H1 (cell line): ENCODE data around the gene CD58. TPM values are rescaled to one million over a fixed set of nuclear protein-coding genes. Genes with fewer than 3 reads are reported as not detected.

ENCODE experiments used
- CTCF ChIA-PET: fragments of 300-600 bp; sonication (Branson Sonifier 250); formaldehyde crosslinking; loops from one replicate; lab custom pipeline; 2021; ENCODE audit not compliant: partially characterized antibody; lab: Charles Lee
- POLR2A ChIA-PET: fragments of 300-600 bp; sonication (Branson Sonifier 250); formaldehyde crosslinking; loops from one replicate; lab custom pipeline; 2021; ENCODE audit warnings: inconsistent platforms; ENCODE audit not compliant: partially characterized antibody; lab: Charles Lee
- DNase-seq, 2 experiments: peaks; one replicate each; pipeline versions ENCODE4 v3.0.0 to v3.0.0-alpha.2; 2010 to 2022; ENCODE audit warnings: low spot score in 2 of 2, low read depth in 1 of 2, mixed read lengths in 1 of 2
- FAIRE-seq: peaks from 2 replicates; lab custom pipeline; 2011; peaks lifted over from hg19 to GRCh38; lab: Jason Lieb, UNC
- H2AFZ ChIP-seq: 2 replicates; pipeline ENCODE4 v1.8.1; 2012; ENCODE audit warnings: low read length, inconsistent platforms
- H2AK5ac ChIP-seq: 2 replicates; pipeline ENCODE4 v1.6.1; 2013; ENCODE audit warnings: low read depth, low read length
- H2BK120ac ChIP-seq: replicated peaks from 2 replicates; pipeline ENCODE3; 2013; ENCODE audit warnings: low read depth, low read length, inconsistent platforms
- H2BK12ac ChIP-seq: 2 replicates; pipeline ENCODE4 v1.6.1; 2013; ENCODE audit warnings: low read depth, low read length
- H2BK15ac ChIP-seq: 2 replicates; pipeline ENCODE4 v1.6.1; 2013; ENCODE audit warnings: low read length
- H2BK20ac ChIP-seq: 2 replicates; pipeline ENCODE4 v1.6.1; 2013; ENCODE audit warnings: low read length
- H2BK5ac ChIP-seq: 2 replicates; pipeline ENCODE4 v1.6.1; 2013; ENCODE audit warnings: low read depth, low read length
- H3K14ac ChIP-seq: 2 replicates; pipeline ENCODE4 v1.6.1; 2013; ENCODE audit warnings: inconsistent platforms; ENCODE audit not compliant: insufficient read length
- H3K18ac ChIP-seq: 2 replicates; pipeline ENCODE4 v1.6.1; 2013; ENCODE audit warnings: low read length; ENCODE audit errors: extremely low read depth
- H3K23ac ChIP-seq: 2 replicates; pipeline ENCODE4 v1.6.1; 2013; ENCODE audit warnings: inconsistent platforms; ENCODE audit not compliant: insufficient read length
- H3K23me2 ChIP-seq: 2 replicates; pipeline ENCODE4 v1.6.1; 2013; ENCODE audit warnings: low read depth, low read length
- H3K27ac ChIP-seq: 2 replicates; pipeline ENCODE4 v1.6.1; 2011; ENCODE audit warnings: low read depth, low read length, inconsistent platforms
- H3K27me3 ChIP-seq, 4 experiments: replicated peaks in 1 of 4; 1 replicate in 1 of 4; 2 replicates in 3 of 4; pipeline versions ENCODE4 v1.6.1 to v1.8.1; 2011 to 2013; ENCODE audit warnings: low read length in 3 of 4, mild to moderate bottlenecking in 3 of 4, inconsistent platforms in 2 of 4, mixed read lengths in 2 of 4, moderate library complexity in 1 of 4; ENCODE audit not compliant: control insufficient read depth in 3 of 4, insufficient read depth in 3 of 4; ENCODE audit errors: extremely low read depth in 1 of 4
- H3K36me3 ChIP-seq, 4 experiments: 2 replicates each; pipeline versions ENCODE4 v1.6.1 to v1.8.1; 2011 to 2013; ENCODE audit warnings: mild to moderate bottlenecking in 4 of 4, low read length in 3 of 4, moderate library complexity in 2 of 4, control low read depth in 1 of 4, inconsistent platforms in 1 of 4; ENCODE audit not compliant: insufficient read depth in 4 of 4, control insufficient read depth in 2 of 4
- H3K4ac ChIP-seq: replicated peaks from 2 replicates; pipeline ENCODE3; 2013; ENCODE audit warnings: low read length, low read depth, mixed read lengths, inconsistent platforms; ENCODE audit not compliant: insufficient read length
- H3K4me1 ChIP-seq, 4 experiments: replicated peaks in 1 of 4; 1 replicate in 1 of 4; 2 replicates in 3 of 4; pipeline versions ENCODE4 v1.6.1 to v1.8.1; 2011 to 2013; ENCODE audit warnings: low read length in 3 of 4, inconsistent platforms in 2 of 4, mixed read lengths in 1 of 4; ENCODE audit not compliant: insufficient read depth in 4 of 4, control insufficient read depth in 3 of 4
- H3K4me2 ChIP-seq, 2 experiments: 2 replicates each; pipeline versions ENCODE4 v1.6.1 to v1.8.1; 2011 to 2013; ENCODE audit warnings: low read depth in 2 of 2, low read length in 2 of 2, control low read depth in 1 of 2, inconsistent platforms in 1 of 2, mild to moderate bottlenecking in 1 of 2; ENCODE audit not compliant: insufficient read depth in 1 of 2
- H3K4me3 ChIP-seq, 4 experiments: fragments of 200-600, 300-600 bp in 1 of 4; sonication (generic), shearing (Covaris generic), sonication (Bioruptor Twin) in 1 of 4; 2 replicates each; pipeline versions ENCODE4 v1.5.1 to v1.8.1; 2011 to 2016; ENCODE audit warnings: low read length in 4 of 4, low read depth in 3 of 4, control low read depth in 2 of 4, inconsistent platforms in 2 of 4, mild to moderate bottlenecking in 2 of 4, mixed read lengths in 1 of 4, moderate library complexity in 1 of 4; ENCODE audit not compliant: insufficient read depth in 2 of 4; ENCODE audit errors: extremely low read depth in 1 of 4
- H3K56ac ChIP-seq: replicated peaks from 2 replicates; pipeline ENCODE3; 2013; ENCODE audit warnings: low read depth, mild to moderate bottlenecking, mixed read lengths, low read length, inconsistent platforms; ENCODE audit not compliant: insufficient read length
- H3K79me1 ChIP-seq: 2 replicates; pipeline ENCODE4 v1.6.1; 2013; ENCODE audit warnings: low read depth, low read length, control low read depth
- H3K79me2 ChIP-seq, 2 experiments: 2 replicates each; pipeline versions ENCODE4 v1.6.1 to v1.8.1; 2012 to 2013; ENCODE audit warnings: low read length in 2 of 2, mild to moderate bottlenecking in 2 of 2, inconsistent platforms in 1 of 2; ENCODE audit not compliant: insufficient read depth in 2 of 2, control insufficient read depth in 1 of 2
- H3K9ac ChIP-seq, 4 experiments: replicated peaks in 1 of 4; 1 replicate in 1 of 4; 2 replicates in 3 of 4; pipeline versions ENCODE4 v1.6.1 to v1.8.1; 2011 to 2013; ENCODE audit warnings: low read depth in 3 of 4, low read length in 3 of 4, control low read depth in 2 of 4, mild to moderate bottlenecking in 2 of 4, moderate library complexity in 2 of 4, inconsistent platforms in 1 of 4; ENCODE audit errors: extremely low read depth in 1 of 4
- H3K9me3 ChIP-seq, 2 experiments: 2 replicates each; pipeline versions ENCODE4 v1.6.1 to v1.8.1; 2012 to 2013; ENCODE audit warnings: mild to moderate bottlenecking in 2 of 2, moderate library complexity in 2 of 2, control low read depth in 1 of 2, inconsistent platforms in 1 of 2, low read depth in 1 of 2, low read length in 1 of 2, mixed read lengths in 1 of 2; ENCODE audit not compliant: insufficient read depth in 2 of 2
- H4K20me1 ChIP-seq, 2 experiments: replicated peaks in 1 of 2; 2 replicates each; pipeline versions ENCODE3 to v1.8.1; 2011 to 2013; ENCODE audit warnings: inconsistent platforms in 2 of 2, low read length in 2 of 2, mild to moderate bottlenecking in 1 of 2; ENCODE audit not compliant: insufficient read depth in 2 of 2, control insufficient read depth in 1 of 2
- H4K5ac ChIP-seq: 2 replicates; pipeline ENCODE4 v1.6.1; 2013; ENCODE audit warnings: low read length, low read depth, mixed read lengths, inconsistent platforms; ENCODE audit not compliant: insufficient read length
- H4K8ac ChIP-seq: 2 replicates; pipeline ENCODE4 v1.8.0; 2013; ENCODE audit warnings: mild to moderate bottlenecking, moderate library complexity, low read length, inconsistent platforms; ENCODE audit not compliant: insufficient read depth; ENCODE audit errors: extremely low read depth
- H4K91ac ChIP-seq: replicated peaks from 2 replicates; pipeline ENCODE3; 2013; ENCODE audit warnings: low read length, mixed read lengths, inconsistent platforms; ENCODE audit not compliant: insufficient read length
- ATF3 ChIP-seq: IDR thresholded peaks from 2 replicates; pipeline ENCODE4 v1.6.1; 2011; ENCODE audit warnings: low read depth, mild to moderate bottlenecking, low read length; ENCODE audit not compliant: insufficient read depth
- CBX5 ChIP-seq: fragments of 300-800, 300-1000 bp; sonication (generic); IDR thresholded peaks from 2 replicates; pipeline ENCODE4 v1.7.1; 2016; ENCODE audit warnings: antibody characterized with exemption, low read length, low read depth
- CBX8 ChIP-seq: fragments of 300-800, 300-1000 bp; sonication (generic); IDR thresholded peaks from 2 replicates; pipeline ENCODE4 v1.7.1; 2016; ENCODE audit warnings: low read depth, low read length, borderline replicate concordance
- EZH2 ChIP-seq: fragments of 200-600 bp; sonication (generic); IDR thresholded peaks from 2 replicates; pipeline ENCODE4 v1.7.1; 2012; ENCODE audit warnings: low read depth, mild to moderate bottlenecking, moderate library complexity, low read length, inconsistent platforms; ENCODE audit not compliant: severe bottlenecking
- RAD21 ChIP-seq, 2 experiments: IDR thresholded peaks in 1 of 2; conservative IDR thresholded peaks in 1 of 2; 2 replicates each; pipeline ENCODE4 v1.6.1; 2011; ENCODE audit warnings: low read depth in 2 of 2, low read length in 2 of 2, improper control_type of control experiment in 1 of 2, inconsistent platforms in 1 of 2, mild to moderate bottlenecking in 1 of 2, moderate library complexity in 1 of 2
- RFX5 ChIP-seq: IDR thresholded peaks from 2 replicates; pipeline ENCODE4 v1.6.1; 2011; ENCODE audit warnings: low read depth, low read length, improper control_type of control experiment, borderline replicate concordance
- SP2 ChIP-seq: IDR thresholded peaks from 2 replicates; pipeline ENCODE4 v1.6.1; 2012; ENCODE audit warnings: mild to moderate bottlenecking, low read length, inconsistent platforms
- SRF ChIP-seq: IDR thresholded peaks from 2 replicates; pipeline ENCODE4 v1.6.1; 2011; ENCODE audit warnings: mild to moderate bottlenecking, low read depth, low read length, moderate library complexity
- TCF12 ChIP-seq: IDR thresholded peaks from 2 replicates; pipeline ENCODE4 v1.6.1; 2011; ENCODE audit warnings: low read depth, mild to moderate bottlenecking, low read length
- WGBS, 2 experiments: shearing (Covaris generic) in 1 of 2; methylation state at CpG; one replicate each; pipeline versions ENCODE4 v1.1.6 to v1.1.7; 2013 to 2015; ENCODE audit warnings: low lambda C conversion rate in 2 of 2, mixed read lengths in 2 of 2, inconsistent platforms in 1 of 2, low coverage in 1 of 2, missing lambda C conversion rate in 1 of 2; ENCODE audit not compliant: insufficient replicate concordance in 2 of 2, insufficient coverage in 1 of 2, insufficient read length in 1 of 2; ENCODE audit errors: extremely low coverage in 1 of 2, missing lambda C conversion rate in 1 of 2; 5-methylcytosine and 5-hydroxymethylcytosine counted together
- polyA plus RNA-seq, 7 experiments: library from polyadenylated mRNA; depleted of rRNA in 3 of 7; stranded (reverse) in 5 of 7; unstranded in 2 of 7; fragments of >200 nt in 5 of 7; fragments of 200-250 nt in 2 of 7; gene quantifications; 1 replicate in 5 of 7; 2 replicates in 1 of 7; 4 replicates in 1 of 7; pipeline versions ENCODE4 v1.2.1 to v1.2.3, GENCODE V29; 2011 to 2013; ENCODE audit warnings: missing spikeins in 2 of 7, mixed read lengths in 2 of 7
- total RNA-seq: library from RNA; stranded (reverse); fragmentation: NEBNext Ultra II Directional; extraction: Animal tissue kit (Norgen Biotek cat#: 25700); gene quantifications from 2 replicates; pipeline ENCODE4 v1.2.1, GENCODE V29; 2021
- TF ChIP-seq, protein P1 (sequence below): IDR thresholded peaks from 2 replicates; pipeline ENCODE4 v1.6.1; 2011; ENCODE audit warnings: low read length, improper control_type of control experiment

CD58 gene
- total and polyA plus RNA-seq, 2 of the 8 experiments (the other 6 are each of a cell fraction or from before 2014, with no cell fraction given): 5.3 to 5.5 TPM

DNA sequence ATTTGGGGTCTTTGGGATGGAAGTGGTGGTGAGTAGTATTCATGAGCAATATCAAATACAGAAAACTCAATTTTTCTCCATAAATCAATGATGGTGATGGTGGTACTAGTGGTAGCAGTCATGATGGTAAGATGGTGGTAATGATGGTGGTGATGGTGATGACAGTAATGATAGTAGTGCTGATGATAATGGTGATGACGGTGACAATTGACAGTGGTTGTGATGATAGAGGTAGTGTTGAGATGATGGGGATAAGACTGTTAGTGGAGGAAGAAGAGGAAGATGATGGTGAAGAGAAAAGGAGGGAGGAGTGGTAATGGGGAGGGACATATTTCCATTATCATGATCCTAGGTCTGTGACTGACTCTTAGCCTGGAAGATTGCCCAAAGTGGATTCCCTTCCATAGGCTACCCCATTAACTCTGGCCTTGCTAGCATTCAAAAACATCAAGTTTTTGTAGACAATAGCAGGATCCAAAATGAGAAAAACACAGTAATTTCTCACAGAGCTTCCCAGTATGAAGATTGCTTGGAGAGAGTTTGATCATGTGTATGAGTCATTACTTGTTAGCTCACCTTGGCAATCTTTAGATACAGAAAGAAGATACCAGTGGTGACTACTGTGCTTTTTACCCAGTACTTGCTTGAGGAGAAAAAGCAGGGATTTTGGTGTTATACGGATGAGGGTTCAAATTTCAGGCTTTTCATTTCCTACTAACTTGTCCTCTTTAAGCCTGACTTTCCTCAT, 103.8 kb downstream of the CD58 start:
- 0 out of 7 replicates have a peak, but pooled peaks cover 0 to 2% (median 0%) of the 10 kb centered on the region in 4 experiments for H3K4me1 ChIP-seq
- no peak overlapping the region for H2AFZ ChIP-seq
- no peak for TF ChIP-seq CBX5
- TF ChIP-seq, protein P1, sequence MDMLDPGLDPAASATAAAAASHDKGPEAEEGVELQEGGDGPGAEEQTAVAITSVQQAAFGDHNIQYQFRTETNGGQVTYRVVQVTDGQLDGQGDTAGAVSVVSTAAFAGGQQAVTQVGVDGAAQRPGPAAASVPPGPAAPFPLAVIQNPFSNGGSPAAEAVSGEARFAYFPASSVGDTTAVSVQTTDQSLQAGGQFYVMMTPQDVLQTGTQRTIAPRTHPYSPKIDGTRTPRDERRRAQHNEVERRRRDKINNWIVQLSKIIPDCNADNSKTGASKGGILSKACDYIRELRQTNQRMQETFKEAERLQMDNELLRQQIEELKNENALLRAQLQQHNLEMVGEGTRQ: no peak
- TF ChIP-seq SP2: no peak
- TF ChIP-seq ATF3: no peak
- TF ChIP-seq TCF12: no peak
- no peak for TF ChIP-seq SRF
- TF ChIP-seq RAD21 (IDR thresholded peaks at IDR 0.05 in 1 of 2, conservative IDR thresholded peaks at IDR 0.05 in 1 of 2; ENCODE audit: low read depth in 2 of 2, low read length in 2 of 2): no peak
- no peak for TF ChIP-seq CBX8
- no peak for TF ChIP-seq RFX5
- no peak for TF ChIP-seq EZH2

More for the DNA sequence above, 103.8 kb downstream of the CD58 start:
- H3K36me3 ChIP-seq: no peaks in the 10 kb centered on the region
- no peak overlapping the region for H3K27ac ChIP-seq
- H2AK5ac ChIP-seq: no peak overlapping the region
- H3K14ac ChIP-seq: no peak overlapping the region
- no peak overlapping the region for H3K4ac ChIP-seq
- H3K9ac ChIP-seq: no peak overlapping the region
- H4K5ac ChIP-seq: no peak overlapping the region
- H2BK5ac ChIP-seq: no peak overlapping the region
- no peak overlapping the region for H3K23ac ChIP-seq
- no peak overlapping the region for H2BK20ac ChIP-seq
- H3K4me2 ChIP-seq: no peak overlapping the region
- DNase-seq (no peak), FAIRE-seq (no peak)
- H3K9me3 ChIP-seq: no peaks in the 10 kb centered on the region
- H4K20me1 ChIP-seq: no peaks in the 10 kb centered on the region
- WGBS, 2 experiments: 90% methylated on average over 2 of the region's 2 CpGs; no CpG with 5 or more reads in 1 of the 2 experiments
- H2BK15ac ChIP-seq: no peak overlapping the region
- H4K8ac ChIP-seq: no peak overlapping the region
- H3K4me3 ChIP-seq: no peak overlapping the region
- peaks cover 3% of the 10 kb centered on the region; the same call in 1 of the 2 replicates for H3K23me2 ChIP-seq
- no peak overlapping the region for H2BK12ac ChIP-seq
- H3K79me1 ChIP-seq: no peaks in the 10 kb centered on the region
- H3K18ac ChIP-seq: no peak overlapping the region
- POLR2A ChIA-PET: interaction anchor here (0.7 kb wide), 1 partner anchor 39 kb away, joined by 3 read pairs; no protein-coding TSS in a partner anchor
- H3K56ac ChIP-seq: no peak overlapping the region
- no peaks in the 10 kb centered on the region for H3K79me2 ChIP-seq
- no peaks in the 10 kb centered on the region for H3K27me3 ChIP-seq
- no peak overlapping the region for H4K91ac ChIP-seq
- H2BK120ac ChIP-seq: no peak overlapping the region
- CTCF ChIA-PET: interaction anchor here (0.6 to 4.6 kb wide), 6 partner anchors 15 to 1219 kb away, joined by 3 to 28 read pairs (median 3); no protein-coding TSS in a partner anchor
